Left lobe of liver (tissue), 2 donors: ENCODE data around the gene ETV2. TPM values are rescaled to one million over a fixed set of nuclear protein-coding genes. Genes with fewer than 3 reads are reported as not detected.
A peak's percentile ranks its signal among the peaks of the same experiment; 100 is the strongest.
"Not testable (repeated sequence)": the region's sequence is repeated elsewhere in the genome, so short reads cannot be mapped to it uniquely, and the experiment has no call there.

Experiments
- ATAC-seq: fragments of 200-7000 bp; cut with Tn5 transposase; one replicate; pipeline ENCODE4 v1.9.1; 2020; ENCODE audit warnings: mild to moderate bottlenecking, moderate library complexity
- DNase-seq: peaks from one replicate; pipeline ENCODE4 v3.0.0-alpha.2; 2020; ENCODE audit warnings: low spot score
- total RNA-seq: library from RNA; stranded (reverse); gene quantifications from one replicate; pipeline ENCODE4 v1.2.1, GENCODE V29; 2021
- donor health status: DM: no; HTN: no; CAD: no; lungs with moderate emphysema.
- donor health status: DM: no; HTN: yes; CAD: no.

Gene ETV2, protein sequence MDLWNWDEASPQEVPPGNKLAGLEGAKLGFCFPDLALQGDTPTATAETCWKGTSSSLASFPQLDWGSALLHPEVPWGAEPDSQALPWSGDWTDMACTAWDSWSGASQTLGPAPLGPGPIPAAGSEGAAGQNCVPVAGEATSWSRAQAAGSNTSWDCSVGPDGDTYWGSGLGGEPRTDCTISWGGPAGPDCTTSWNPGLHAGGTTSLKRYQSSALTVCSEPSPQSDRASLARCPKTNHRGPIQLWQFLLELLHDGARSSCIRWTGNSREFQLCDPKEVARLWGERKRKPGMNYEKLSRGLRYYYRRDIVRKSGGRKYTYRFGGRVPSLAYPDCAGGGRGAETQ
- total RNA-seq, result 0.48 TPM

DNA sequence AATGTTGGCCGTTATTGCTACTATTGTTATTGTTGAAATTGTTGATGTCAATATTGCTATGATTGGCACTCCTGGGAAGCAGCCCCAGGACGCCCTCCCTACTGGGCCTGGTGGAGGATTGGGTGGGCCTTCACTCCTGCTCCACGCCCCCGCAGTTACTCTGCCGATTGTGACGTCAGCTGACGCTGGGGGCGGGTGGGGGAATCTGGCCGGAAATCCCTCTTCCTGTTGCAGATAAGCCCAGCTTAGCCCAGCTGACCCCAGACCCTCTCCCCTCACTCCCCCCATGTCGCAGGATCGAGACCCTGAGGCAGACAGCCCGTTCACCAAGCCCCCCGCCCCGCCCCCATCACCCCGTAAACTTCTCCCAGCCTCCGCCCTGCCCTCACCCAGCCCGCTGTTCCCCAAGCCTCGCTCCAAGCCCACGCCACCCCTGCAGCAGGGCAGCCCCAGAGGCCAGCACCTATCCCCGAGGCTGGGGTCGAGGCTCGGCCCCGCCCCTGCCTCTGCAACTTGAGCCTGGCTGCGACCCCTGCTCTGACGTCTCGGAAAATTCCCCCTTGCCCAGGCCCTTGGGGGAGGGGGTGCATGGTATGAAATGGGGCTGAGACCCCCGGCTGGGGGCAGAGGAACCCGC, at the start of gene ETV2:
ETV2 (plus strand) TSS at position 231 of the 637 bp plus-strand sequence. CDS start 716 bp downstream, outside the sequence.
- DNase-seq, result no peak
- no peak for ATAC-seq

DNA sequence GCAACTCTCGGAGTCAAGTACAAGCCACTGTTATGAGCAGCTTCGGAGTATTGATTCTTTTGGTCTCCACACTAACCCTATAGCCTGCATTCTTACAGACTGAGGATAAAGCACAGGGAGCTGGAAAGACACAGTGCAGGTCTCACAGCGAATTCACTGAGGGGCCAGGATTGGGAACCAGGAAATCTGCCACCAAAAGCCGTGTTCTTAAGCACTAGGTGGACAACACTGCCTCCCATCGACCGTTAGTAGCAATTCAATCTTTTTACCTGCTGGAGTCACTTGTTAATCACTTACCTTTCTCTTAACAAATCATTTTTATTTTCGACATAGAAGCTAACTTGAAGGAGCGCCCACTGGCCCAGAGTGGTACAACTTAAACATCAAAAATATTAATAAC, 49.3 kb upstream of the ETV2 start:
- DNase-seq (no peak), ATAC-seq (peak; percentile 79)

- ATAC-seq, DNase-seq: not testable (repeated sequence)
These were observed 46.5 kb upstream of the ETV2 start for GRCh38 chr19:35595026-35595425.

DNA sequence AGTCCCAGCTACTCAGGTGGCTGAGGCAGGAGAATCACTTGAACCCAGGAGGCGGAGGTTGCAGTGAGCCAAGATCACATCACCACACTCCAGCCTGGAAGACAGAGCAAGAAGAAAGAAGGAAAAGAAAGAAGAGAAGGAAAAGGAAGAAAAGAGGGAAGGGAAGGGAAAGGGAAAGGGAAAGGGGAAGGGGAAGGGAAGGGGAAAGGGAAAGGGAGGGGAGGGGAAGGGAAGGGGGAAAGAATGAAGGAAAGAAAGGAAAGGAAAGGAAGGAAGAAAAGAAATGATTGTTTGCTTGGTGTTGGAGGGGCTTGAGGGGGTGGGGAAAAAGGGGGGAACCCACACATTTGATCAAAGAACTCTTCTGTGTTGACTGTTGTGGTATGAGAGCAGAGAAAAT, 45.6 kb upstream of the ETV2 start:
- DNase-seq (no peak), ATAC-seq (no peak)

DNA sequence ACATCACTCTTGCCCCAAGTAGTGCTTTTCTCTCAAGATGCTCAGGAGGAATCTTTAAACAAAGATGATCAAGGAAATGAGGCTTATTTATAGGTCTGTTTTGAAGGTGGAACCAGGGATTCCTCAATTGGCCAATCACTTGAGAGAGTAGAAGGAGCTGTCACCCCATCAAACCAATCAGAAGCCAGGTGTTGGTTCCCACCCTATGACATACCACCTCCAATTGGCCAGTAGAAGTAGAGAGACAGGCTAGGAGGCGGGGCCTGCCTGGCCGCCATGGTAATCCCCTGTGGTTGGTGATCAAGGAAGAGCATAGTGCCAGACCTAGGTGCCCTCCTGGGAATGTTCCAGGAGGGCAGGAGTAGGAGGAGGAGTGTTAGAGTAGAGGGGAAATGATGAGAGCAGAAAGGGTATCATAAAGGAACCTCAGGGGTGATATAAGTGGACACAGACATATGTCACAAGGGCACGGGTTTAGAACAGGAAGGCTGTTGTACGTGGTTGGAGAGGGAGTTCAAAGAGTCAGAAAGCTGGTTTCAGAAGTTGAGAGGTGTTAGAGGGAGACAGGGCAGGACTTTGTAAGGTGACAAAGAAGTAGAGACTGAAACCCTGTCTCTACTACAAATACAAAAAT, 45.1 kb upstream of the ETV2 start:
- no peak for DNase-seq
- ATAC-seq, result no peak

GRCh38 chr19:35601971-35602370, 39.6 kb upstream of the ETV2 start:
- no peak for DNase-seq
- ATAC-seq, result no peak

DNA sequence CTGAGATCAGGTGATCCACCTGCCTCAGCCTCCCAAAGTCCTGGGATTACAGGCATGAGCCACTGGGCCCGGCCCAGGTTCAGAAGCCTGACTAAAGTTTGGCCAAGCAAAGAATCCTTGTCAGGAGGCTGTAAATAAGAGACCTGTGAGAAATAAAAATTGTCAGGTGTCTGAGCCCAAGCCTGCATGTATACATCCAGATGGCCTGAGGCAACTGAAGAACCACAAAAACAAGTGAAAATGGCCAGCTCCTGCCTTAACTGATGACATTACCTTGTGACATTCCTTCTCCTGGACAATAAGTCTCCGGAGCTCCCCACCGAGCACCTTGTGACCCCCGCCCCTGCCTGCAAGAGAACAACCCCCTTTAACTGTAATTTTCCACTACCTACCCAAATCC, 37.1 kb upstream of the ETV2 start:
- not testable (repeated sequence) for ATAC-seq, DNase-seq

DNA sequence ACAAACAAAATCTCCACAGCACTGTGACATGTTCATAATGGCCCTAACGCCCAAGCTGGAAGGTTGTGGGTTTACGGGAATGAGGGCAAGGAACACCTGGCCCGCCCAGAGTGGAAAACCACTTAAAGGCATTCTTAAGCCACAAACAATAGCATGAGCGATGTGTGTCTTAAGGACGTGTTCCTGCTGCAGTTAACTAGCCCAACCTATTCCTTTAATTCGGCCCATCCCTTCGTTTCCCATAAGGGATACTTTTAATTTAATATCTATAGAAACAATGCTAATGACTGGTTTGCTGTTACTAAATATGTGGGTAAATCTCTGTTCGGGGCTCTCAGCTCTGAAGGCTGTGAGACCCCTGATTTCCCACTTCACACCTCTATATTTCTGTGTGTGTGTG, 34.4 kb upstream of the ETV2 start:
- not testable (repeated sequence) for DNase-seq, ATAC-seq

GRCh38 chr19:35607661-35608060, 33.9 kb upstream of the ETV2 start:
- ATAC-seq, result no peak
- DNase-seq, result no peak

- no peak for ATAC-seq
These were observed 33.3 kb upstream of the ETV2 start for GRCh38 chr19:35608251-35608650.

GRCh38 chr19:35609851-35610353, 31.6 kb upstream of the ETV2 start:
- ATAC-seq (no peak), DNase-seq (no peak)

More at GRCh38 chr19:35608251-35608650, 33.3 kb upstream of the ETV2 start:
- DNase-seq, result no peak

DNA sequence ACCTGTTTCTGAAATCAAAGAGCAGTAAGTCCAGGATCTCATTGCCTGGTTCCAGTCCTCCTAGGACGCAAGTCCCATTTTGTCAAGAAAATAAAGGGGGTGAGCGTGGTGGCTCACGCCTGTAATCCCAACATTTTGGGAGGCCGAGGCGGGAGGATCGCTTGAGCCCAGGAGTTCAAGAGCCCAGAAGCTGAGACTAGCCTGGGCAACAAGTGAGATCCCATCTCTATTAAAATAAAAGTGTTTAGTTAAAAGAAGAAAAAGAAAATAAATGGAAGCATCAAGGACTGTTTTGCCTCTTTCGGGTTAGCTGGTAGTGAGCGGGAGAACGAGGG, 29.4 kb upstream of the ETV2 start:
- ATAC-seq, result no peak
- no peak for DNase-seq

DNA sequence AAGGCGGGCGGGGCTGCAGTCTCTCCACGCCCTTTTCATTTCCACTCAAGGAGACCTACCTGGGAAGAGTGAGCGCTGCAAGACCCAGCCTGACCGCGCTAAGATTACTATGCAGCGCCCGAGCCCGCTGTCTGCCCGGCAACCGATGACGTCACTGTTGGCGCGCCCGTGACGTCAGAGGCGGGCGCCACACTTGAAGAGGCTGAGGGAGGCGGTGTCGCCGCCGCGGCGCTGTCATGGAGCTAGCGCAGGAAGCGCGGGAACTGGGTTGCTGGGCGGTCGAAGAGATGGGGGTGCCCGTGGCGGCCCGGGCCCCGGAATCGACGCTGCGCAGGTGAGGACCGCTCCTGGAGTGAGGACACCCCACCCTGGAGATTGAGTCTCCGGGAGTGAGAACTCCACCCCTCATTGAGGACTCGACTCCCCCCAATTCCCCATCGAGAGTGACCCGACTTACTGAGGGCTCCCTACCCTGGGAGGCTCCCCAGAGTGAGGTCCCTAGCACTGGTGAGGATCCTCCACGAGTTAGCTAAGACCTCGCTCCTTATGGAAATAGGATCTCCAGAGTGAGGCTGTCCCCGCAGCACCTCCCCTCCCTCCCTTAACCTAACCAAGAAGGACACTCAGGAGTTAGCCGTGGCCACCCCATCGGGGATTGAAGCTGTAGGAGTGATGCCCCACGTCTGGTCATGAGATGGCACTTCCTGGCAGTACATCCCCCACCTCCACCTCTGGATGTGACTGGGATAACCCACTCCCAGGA, 28.8 kb upstream of the ETV2 start, which contains the start of gene HAUS5:
HAUS5 (plus strand) TSS at position 177 of the 763 bp plus-strand sequence; CDS start at position 237, 60 bp downstream.
- DNase-seq (peak; percentile 94), ATAC-seq (peak; percentile 97)

DNA sequence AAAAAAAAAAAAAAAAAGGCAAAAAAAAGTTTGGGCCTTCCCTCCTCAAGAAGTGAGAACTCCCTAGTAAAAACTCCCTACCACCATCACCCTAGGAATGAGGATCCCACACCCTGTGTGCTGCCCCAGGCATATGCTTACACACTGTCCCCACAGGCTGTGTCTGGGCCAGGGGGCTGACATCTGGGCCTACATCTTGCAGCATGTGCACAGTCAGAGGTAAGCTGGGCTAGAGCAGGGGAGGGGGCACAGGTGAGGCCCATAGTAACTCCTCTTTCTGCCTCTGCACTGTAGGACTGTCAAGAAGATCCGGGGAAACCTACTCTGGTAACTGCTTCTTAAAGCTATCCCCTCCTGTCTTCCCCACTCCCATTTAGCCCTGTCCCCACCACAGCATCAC, 28.0 kb upstream of the ETV2 start:
- ATAC-seq, result no peak
- no peak for DNase-seq

GRCh38 chr19:35615036-35615435, 26.5 kb upstream of the ETV2 start:
- ATAC-seq (no peak), DNase-seq (no peak)

DNA sequence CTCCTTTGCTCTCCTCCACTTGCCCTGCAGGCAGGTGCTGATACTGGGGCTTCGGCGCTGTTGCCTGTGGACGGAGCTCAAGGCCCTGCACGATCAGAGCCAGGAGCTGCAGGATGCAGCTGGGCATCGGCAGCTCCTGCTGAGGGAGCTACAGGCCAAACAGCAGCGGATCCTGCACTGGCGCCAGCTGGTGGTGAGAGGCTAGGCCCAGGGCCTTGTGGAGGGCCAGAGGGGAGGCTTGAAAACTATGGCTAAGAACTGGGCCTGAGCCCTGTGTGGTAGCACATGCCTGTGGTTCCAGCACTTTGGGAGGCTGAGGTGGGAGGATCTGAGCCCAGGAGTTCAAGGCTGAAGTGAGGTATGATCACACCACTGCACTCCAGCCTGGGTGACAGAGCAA, 22.7 kb upstream of the ETV2 start:
- no peak for ATAC-seq
- DNase-seq, result no peak

DNA sequence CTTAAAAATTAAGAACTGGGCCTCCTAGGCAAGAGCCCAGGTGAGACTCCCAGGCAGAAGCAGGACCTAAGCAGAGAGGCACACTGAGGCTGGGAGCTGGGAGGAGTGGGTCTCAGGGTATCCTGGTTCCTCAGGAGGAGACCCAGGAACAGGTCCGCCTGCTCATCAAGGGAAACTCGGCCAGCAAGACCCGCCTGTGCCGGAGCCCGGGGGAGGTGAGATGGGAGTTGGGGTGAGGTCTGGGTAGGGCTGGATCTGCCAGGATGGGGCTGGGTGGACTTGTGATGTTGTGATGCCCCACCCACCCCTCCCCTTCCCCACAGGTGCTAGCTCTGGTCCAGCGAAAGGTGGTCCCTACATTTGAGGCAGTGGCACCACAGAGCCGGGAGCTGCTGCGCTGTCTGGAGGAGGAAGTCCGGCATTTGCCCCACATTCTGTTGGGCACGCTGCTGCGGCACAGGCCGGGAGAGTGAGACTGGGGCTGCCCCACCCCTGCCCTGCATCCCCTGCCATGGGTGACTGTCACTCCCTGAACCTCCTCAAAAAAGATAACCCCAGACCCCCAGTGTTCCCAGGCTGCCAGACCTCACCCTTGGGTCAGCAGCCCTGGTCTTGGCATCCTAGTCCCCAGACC, 22.1 kb upstream of the ETV2 start:
- no peak for ATAC-seq

GRCh38 chr19:35620001-35620400, 21.5 kb upstream of the ETV2 start:
- DNase-seq (no peak), ATAC-seq (no peak)

More for the DNA sequence above, 22.1 kb upstream of the ETV2 start:
- no peak for DNase-seq

DNA sequence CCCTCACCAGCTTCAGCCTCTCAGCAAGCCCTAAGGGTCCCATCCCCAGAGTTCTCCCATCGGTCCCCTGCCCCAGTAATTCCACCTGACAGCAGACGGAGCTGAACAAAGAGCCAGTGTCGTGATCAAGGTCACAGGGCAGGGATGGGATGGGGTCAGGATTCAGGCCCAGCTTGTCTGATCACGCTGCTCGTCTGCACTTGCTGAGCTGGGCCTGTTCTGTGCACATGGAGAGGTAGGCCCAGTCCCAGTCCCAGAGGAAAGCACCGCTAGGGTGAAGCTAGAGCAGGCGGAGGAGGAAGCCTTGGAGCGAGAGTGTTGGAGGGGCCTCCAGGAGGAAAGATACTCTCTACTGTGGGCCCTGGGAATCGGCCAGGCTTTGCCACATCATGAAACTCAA, 19.8 kb upstream of the ETV2 start:
- ATAC-seq, result no peak

GRCh38 chr19:35622750-35623149, 18.8 kb upstream of the ETV2 start:
- no peak for ATAC-seq

More for the DNA sequence above, 19.8 kb upstream of the ETV2 start:
- no peak for DNase-seq

More at GRCh38 chr19:35622750-35623149, 18.8 kb upstream of the ETV2 start:
- no peak for DNase-seq
